Naive thymus-derived CD4-positive, alpha-beta T cell (primary cell): ENCODE results near the gene IFNA14. TPM values are rescaled to one million over a fixed set of nuclear protein-coding genes. Genes with fewer than 3 reads are reported as not detected.

Source experiments
- polyA plus RNA-seq, 2 donors: library from polyadenylated mRNA; unstranded; fragments of 300-500 nt; fragmentation: Illumina TruSeq; gene quantifications; one replicate each; pipeline ENCODE4 v1.2.3, GENCODE V29; 2021
- total RNA-seq, 6 experiments: library from RNA in 5 of 6; stranded (reverse) in 5 of 6; gene quantifications; 1 replicate in 5 of 6; 2 replicates in 1 of 6; pipeline ENCODE4 v1.2.3 and lab custom pipeline; 2021 to 2026

Gene IFNA14
- total and polyA plus RNA-seq, 7 experiments from 2014 or later = not detected

Other genes with a start within 250 kb of the IFNA14 start
- 10 to 100 TPM in 4 of 5 experiments, 1 to 10 TPM in 1; 9.3 to 15.2 (median 13.6) TPM for gene HACD4, start 208.4 kb downstream of the IFNA14 start, total RNA-seq
- gene HACD4, start 208.4 kb downstream of the IFNA14 start, polyA plus RNA-seq = 1 to 10 TPM; 7.6 to 7.9 TPM
- gene IFNB1, start 162.1 kb downstream of the IFNA14 start, total RNA-seq = not detected
- gene IFNB1, start 162.1 kb downstream of the IFNA14 start, polyA plus RNA-seq = not detected
- gene IFNW1, start 98.2 kb downstream of the IFNA14 start, total RNA-seq = not detected
- gene IFNW1, start 98.2 kb downstream of the IFNA14 start, polyA plus RNA-seq = not detected
- not detected for gene IFNA21, start 73.3 kb downstream of the IFNA14 start, total RNA-seq
- not detected for gene IFNA21, start 73.3 kb downstream of the IFNA14 start, polyA plus RNA-seq
- not detected for gene IFNA4, start 52.4 kb downstream of the IFNA14 start, total RNA-seq
- not detected for gene IFNA4, start 52.4 kb downstream of the IFNA14 start, polyA plus RNA-seq
- not detected for gene IFNA7, start 37.8 kb downstream of the IFNA14 start, total RNA-seq
- not detected for gene IFNA7, start 37.8 kb downstream of the IFNA14 start, polyA plus RNA-seq
- gene IFNA10, start 32.9 kb downstream of the IFNA14 start, total RNA-seq = not detected
- gene IFNA10, start 32.9 kb downstream of the IFNA14 start, polyA plus RNA-seq = not detected
- gene IFNA16, start 22.7 kb downstream of the IFNA14 start, total RNA-seq = not detected
- gene IFNA16, start 22.7 kb downstream of the IFNA14 start, polyA plus RNA-seq = not detected
- not detected for gene IFNA17, start 11.8 kb downstream of the IFNA14 start, total RNA-seq
- gene IFNA17, start 11.8 kb downstream of the IFNA14 start, polyA plus RNA-seq = not detected
- not detected for gene IFNA5, start 65.3 kb upstream of the IFNA14 start, total RNA-seq
- not detected for gene IFNA5, start 65.3 kb upstream of the IFNA14 start, polyA plus RNA-seq
- 10 to 100 TPM; 11.8 to 37.7 (median 19.1) TPM for gene KLHL9, start 95.4 kb upstream of the IFNA14 start, total RNA-seq
- 10 to 100 TPM; 21.1 to 23.0 TPM for gene KLHL9, start 95.4 kb upstream of the IFNA14 start, polyA plus RNA-seq
- gene IFNA6, start 110.9 kb upstream of the IFNA14 start, total RNA-seq = not detected
- not detected for gene IFNA6, start 110.9 kb upstream of the IFNA14 start, polyA plus RNA-seq
- not detected for gene IFNA13, start 128.1 kb upstream of the IFNA14 start, total RNA-seq
- not detected for gene IFNA13, start 128.1 kb upstream of the IFNA14 start, polyA plus RNA-seq
- gene IFNA2, start 145.4 kb upstream of the IFNA14 start, total RNA-seq = not detected
- not detected for gene IFNA2, start 145.4 kb upstream of the IFNA14 start, polyA plus RNA-seq
- not detected for gene IFNA8, start 169.1 kb upstream of the IFNA14 start, total RNA-seq
- gene IFNA8, start 169.1 kb upstream of the IFNA14 start, polyA plus RNA-seq = not detected
- gene IFNA1, start 200.4 kb upstream of the IFNA14 start, total RNA-seq = not detected
- gene IFNA1, start 200.4 kb upstream of the IFNA14 start, polyA plus RNA-seq = not detected
- under 1 TPM in 2 of 5 experiments, not detected in 3; 0.46 to 0.76 TPM for gene IFNE, start 242.3 kb upstream of the IFNA14 start, total RNA-seq
- not detected for gene IFNE, start 242.3 kb upstream of the IFNA14 start, polyA plus RNA-seq